Testis (tissue), 2 donors: ENCODE results near the gene GFRA1.

Experiments used
- CTCF ChIP-seq, 3 experiments: fragments of 450-650 bp in 2 of 3; fragments of 200-600 bp in 1 of 3; sonication (generic) in 1 of 3; IDR thresholded peaks; one replicate each; pipeline ENCODE4 v1.5.1; 2016 to 2019; ENCODE audit warnings: antibody characterized with exemption in 3 of 3, mild to moderate bottlenecking in 2 of 3, moderate library complexity in 1 of 3
- POLR2A ChIP-seq: fragments of 450-650 bp; IDR thresholded peaks from one replicate; pipeline ENCODE4 v1.6.1; 2017; ENCODE audit warnings: antibody characterized with exemption, mild to moderate bottlenecking, moderate library complexity

GRCh38 chr10:116207690-116208089, 65.3 kb downstream of the GFRA1 start:
- TF ChIP-seq CTCF (IDR thresholded peaks at IDR 0.05): no peak
- no peak for TF ChIP-seq POLR2A
